ENCODE measurements around the gene SORD.
"Not testable (repeated sequence)": the region's sequence is repeated elsewhere in the genome, so short reads cannot be mapped to it uniquely, and the experiment has no call there.

SORD gene

DNA sequence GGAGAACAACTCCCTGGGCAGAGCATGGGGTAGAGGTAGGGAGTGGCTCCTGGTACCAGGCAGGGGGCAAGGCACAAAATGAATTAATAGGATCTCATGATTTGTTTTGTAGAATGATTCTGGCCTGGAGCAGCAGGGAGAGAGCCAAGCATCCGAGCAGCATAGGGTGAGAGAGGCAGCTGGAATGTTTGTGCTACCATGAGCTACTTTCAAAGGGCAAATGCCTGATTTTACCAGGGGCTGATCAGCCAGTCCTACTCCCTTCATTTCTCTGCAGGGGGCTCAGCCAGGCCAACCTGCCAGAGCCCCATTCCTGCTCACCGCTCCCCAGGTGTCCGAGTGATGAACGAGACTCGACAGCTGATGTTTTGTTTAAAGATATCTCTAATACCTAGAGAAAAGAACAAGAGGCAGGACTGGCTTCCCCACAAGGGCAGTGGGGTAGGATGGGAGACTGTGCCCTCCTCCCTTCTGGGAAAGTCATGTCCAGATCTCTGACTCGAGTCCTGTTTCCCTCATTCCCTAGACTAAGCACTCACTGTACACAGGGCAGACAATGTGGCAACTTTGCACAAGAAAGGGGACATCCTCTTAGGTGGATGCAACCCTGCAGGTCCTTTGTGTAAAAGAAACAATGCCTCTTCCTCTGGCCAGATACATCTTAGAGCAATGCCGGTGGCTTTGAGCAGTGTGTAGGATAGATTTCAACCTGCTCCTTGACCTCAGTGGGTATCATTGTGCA is 78.1 kb downstream of the SORD start:
- DNase-seq, result no peak

DNA sequence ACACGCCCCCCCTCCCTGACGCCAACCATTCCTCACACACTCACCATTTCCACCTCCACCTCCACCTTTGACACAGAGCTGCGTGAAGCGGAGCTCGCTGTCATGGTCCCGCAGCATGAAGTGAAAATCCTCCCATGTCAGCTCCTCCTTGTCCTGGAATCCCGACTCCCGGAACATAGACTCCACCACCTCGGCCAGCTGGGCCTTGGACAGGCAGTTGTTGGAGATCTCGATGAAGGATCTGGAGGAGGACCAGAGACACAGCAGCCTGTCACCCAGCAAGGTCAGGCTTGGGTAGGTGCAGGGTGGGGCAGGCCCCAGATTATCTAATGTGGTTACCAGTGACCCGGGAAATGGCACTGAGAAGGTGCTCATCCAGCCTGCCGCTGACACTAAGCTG is 78.8 kb downstream of the SORD start:
- DNase-seq, result no peak

DNA sequence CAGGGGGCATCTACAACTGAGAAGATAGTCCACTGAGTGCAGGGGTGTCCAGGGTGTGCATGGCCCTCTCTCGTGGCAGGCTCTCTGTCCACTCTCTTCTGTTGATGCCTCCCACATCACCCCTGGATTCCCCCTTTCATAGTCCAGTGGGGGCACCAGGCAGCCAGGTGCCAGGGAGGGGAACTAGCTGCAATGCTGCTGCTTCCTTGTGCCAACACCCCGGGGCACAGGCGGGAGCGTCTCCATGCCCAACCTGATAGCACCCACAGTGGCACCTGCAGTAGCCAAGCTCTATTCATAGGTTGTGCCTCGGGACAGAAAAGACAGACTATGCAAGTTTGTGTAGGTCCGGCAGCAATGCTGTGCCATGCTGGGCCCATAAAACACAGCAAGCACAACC is 79.2 kb downstream of the SORD start:
- no peak for DNase-seq

DNA sequence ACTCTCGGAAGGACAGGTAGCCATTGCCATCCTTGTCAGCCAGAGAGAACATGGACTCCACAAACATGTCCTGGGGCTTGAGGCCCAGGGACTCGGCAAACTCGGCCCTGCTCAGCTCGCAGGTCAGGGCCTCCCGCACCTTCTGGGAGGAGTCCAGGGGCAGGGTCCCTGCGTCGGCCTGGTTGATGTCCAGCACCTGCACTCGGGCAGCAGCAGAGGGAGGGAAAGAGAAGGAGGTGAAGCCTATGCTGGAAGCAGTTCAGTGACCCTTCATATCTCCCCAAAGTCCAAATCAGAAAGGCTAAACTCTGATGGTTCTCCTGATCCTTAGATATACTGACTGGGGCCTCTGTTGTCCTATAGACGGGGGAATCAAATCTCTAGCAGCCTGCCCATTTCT is 81.2 kb downstream of the SORD start:
- not testable (repeated sequence) for DNase-seq

DNA sequence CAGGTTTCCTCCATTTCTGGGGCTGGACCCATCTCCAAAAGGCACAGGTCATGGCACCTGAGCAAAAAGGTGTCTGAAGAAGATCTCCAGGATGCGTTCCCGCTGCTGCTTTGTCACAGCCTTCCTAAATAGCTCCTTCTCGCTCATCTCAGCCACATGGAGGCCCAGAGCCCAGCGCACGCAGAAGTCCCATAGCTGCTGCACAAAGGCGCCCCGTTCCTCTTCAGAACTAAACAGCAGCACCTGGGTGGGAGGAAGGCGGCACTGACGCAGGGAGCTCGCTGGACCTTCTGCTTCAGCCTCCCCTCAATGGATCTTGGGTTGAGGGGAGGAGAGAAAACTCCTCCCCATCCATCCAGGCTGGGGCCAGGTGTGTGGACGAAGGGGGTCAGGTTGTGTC is 82.6 kb downstream of the SORD start:
- DNase-seq, result no peak

DNA sequence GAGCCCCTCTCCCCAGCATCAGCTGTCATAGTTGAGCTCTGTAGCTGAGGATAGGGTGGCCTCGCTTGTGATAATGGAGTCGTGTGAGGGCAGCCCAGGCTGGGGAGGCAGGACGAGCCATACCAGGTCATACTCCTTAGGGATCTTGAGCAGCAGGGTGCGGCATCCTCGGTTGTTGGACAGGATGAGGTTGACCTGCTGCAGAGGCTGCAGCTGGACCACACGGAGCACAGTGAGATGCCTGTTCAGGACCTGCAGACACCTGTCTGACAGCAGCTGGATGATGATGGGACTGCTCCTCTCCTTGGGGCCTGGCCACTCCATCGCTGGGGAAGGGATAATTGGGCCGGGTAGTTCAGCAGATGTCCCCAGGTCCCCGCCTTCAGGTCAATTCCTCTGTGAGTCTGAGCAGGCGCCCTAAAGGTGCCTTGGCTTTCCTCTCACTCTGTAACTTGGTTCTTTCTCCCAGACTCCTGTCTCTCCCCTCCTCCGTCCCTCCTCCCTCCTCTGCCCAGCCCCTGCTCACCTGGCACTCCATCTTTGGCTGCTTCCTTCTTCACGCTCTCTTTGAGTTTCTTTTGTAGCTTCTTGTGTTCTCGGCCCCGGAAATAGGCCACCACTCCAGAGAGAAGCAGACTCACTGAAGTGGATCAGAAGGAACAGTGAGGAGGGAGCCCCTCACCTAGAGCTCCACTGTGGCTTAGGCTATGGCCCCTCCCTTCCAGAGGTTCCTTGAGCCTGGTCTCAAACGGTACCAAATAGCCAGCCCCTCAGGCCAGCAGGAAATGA is 83.2 kb downstream of the SORD start:
- DNase-seq, result no peak

DNA sequence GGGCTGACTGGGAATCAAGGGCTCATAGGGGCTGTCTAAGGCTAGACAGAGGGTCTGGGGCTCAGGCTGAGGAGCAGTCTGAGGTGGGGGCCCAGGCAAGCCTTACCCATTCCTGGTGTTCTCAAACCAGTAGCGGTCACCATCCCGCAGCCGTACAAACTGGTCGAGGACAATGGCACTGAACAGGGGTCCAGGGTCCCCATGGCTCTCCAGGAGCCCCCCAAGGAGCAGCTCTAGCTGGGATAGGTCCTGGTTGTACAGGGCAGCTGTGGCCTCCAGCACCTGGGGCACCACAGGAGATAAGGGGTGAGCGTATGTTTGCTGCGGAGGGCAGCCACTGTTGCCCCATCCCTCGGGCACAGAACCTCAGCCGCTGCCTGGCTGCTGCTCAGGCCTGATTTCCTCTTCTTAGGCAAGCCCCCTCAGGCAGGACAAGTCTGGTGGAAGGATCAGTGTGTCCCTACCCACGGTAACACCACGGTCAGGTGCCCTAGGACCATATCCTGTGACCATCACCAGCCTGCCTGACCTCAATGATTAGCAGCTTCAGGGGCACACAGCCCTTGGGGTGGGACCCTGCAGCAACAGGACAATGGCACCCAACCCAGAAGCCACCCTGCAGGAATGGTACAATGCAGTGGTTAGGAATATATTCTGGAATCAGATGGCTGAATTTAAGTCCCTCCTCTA is 85.1 kb downstream of the SORD start:
- DNase-seq, result no peak

DNA sequence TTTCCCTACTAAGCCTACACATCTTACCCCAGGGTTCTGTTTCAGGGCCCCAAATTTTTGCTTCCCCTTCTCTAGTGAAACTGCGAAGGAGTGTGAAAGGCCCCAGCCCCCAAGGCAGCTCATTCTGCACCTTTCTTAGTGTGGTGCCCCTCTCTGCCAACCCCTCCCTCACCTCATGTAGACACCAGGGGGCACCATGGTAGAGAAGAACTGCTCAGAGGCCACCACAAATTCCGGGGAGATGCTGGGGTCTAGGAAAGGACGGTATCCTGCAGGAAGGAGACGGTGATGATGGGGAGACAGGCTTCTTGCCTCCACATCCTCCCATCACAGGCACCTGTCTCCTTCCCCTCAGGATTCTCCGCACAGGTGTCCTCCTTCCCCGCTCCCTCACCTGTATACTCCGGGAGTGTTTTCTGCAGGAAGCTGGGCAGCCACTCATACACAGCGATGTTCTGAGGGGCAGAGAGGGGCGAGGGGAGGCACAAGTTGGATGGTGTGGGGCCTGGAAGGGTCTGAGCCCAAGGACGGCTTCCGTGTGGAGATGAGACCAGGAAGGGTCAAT is 87.3 kb downstream of the SORD start:
- DNase-seq, result no peak

DNA sequence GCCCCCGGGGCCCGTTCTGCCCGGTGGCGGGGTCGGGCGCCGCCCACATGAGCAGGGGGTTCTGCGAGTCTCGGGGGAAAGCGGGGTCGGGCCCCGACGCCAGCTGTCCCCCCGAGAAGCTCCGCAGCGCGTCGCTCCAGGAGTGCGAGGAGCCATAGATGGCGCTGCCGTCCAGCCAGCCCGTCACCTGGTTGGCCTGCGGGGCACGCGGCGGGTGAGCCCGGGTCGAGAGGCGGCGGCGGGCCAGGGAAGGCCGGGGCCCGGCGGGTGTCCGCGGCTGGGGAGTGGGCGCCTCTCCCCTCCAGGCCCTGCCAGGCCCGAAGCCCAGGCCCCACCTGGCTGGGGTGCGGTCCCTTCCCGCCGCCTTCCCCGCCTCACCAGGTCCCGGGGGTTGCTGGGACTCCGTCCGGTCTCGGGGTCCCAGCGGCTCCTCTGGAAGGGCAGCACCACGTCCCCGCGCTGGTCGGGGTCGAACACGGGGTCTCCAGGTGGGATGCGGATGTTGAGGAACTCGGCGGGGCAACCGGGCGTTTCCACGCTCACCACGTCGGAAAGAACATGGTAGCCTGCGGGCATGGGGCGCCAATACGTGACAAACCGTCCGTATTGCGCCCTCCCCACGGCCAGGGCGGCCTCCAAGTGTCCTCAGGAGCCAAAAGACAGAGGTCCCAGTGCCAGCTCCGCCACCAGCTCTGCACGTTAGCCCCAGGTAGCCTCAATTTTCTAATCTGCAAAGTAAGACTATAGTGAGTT is 88.6 kb downstream of the SORD start:
- no peak for DNase-seq

DNA sequence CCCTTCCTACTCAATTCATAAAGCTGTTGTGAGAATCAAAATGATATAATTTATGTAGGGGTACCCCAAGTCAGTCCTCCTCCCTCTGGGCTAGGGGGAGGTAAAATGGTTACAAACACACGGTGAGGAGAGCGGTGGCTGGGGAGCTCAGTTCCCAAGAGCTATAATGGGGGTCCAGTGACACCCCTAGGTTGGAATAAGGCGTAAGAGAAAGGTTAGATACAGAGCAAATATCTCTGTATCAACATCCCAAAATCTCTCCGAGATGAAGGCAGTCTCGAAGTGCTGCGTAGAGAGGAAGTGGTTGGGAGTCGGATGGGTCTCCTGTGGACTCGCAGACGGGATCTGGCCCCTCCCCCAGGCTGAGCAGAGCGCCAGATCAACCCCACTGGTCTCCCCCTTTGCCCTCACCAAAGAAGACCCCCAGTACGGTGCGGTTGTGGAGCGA is 89.2 kb downstream of the SORD start:
- no peak for DNase-seq

DNA sequence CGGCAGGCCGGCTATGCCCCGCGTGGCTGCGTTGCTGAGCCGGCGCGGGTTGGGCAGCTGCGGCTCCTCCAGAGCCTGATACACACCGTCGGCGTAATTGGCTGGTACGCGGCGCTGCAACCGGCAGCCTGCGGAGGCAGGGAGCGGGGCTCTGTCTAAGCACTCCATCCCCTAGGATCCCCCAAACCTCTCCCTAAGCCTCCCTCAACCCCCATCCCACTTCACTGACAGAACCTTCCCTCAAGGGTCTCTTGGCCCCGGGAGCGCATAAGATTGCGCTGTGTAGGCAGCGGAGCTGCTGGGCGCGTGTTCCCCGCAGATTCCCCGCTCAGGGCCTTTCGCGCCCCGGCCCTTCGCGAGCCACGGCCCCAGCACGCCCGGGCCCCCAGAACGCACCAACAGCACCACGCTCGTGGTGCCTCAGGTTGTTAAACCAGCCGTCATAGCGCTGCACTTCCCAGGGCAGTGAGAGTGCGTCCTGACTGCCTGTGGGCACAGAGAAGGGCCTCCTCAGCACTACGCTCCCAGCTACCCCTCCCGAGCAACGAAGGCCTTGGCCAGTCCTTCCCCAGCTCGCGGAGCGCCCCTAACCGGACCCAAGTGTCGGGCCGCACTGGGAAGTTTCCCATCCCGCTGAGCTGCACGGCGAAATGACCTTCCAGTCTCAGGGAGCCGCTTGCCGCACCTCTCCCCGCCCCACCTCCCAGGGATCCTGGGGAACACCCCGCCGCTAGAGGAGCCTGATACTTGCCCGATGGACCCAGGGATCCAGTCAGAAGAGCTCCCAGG is 89.8 kb downstream of the SORD start:
- no peak for DNase-seq

DNA sequence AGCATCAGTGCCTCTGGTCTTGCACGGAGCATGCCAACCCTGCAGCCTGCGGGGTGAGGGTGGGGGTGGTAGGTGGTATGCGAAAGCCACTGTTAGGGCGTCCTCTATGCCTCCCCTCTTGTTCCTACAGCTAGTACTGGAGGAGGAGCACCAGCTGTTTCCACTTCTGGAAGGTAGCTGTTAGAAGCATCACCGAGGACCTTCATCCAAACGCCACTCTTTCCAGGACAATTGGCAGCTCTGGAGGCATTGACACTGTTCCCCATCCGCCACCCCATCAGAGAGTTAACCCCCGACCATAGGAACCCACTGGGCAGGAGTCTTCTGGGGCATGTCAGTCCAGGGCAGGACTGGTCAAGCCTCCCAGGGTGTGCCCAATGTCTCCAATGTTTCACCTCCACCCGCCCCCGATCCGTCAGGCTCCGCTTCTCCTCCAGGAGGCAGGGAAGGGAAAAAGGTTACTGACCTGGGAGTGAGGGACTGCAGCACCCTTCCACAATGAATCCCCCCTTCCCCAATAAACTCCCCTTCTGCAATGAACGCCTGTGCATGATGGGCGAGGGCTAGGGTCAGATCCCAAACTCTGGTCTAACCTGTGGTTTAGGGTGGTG is 90.5 kb downstream of the SORD start:
- DNase-seq, result no peak

DNA sequence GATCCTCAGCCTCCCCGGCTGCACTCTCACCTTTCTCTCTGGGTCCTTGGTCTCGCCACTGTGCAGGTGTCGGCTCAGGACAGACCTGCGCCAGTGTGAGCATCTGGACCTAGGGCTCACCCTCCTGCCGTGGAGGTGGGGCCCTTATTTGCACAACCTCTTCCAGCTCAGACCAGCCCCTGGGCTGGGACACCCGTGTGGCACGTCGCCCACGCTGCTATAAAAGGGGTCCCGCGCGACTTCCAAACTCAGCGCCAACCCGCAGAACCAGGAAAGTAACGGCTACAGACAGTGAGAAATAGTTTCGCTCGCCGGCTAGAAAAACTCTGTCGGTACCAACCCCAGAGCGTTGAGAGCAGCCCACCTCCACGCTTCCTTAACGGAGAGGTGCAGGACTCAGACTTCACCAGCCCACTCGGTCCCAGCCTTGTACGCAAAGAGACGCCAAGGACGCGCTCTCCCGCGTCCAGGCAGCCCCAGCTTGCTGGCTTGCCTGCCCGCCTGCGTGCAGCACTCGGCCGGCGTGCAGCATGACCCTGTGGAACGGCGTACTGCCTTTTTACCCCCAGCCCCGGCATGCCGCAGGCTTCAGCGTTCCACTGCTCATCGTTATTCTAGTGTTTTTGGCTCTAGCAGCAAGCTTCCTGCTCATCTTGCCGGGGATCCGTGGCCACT is 91.2 kb downstream of the SORD start, which contains the start of the genes DUOX2 and DUOXA2:
Gene DUOX2 (minus strand): TSS at position 97 of the 675 bp plus-strand sequence. CDS start 761 bp downstream, outside the sequence.
Gene DUOXA2 (plus strand): TSS at position 251 of the 675 bp plus-strand sequence. CDS start 280 bp downstream, at position 531.
- DNase-seq, result no peak

DNA sequence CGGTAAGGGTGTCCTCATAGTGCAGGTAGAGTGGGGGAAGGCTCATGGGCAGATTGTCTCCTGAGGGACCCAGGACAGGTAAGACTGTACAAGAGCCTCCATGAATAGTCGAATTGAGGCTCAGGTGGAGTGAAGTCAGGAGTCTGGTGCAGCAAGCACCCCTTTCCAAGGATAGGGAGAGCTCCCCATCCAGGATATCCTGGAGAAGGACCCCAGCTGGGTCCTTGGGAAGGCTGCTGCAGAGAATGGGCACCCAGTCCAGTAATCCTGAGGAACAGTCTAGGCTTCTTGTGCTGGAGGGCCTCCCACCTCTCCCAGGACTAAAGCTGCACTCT is 91.7 kb downstream of the SORD start:
- DNase-seq, result no peak

DNA sequence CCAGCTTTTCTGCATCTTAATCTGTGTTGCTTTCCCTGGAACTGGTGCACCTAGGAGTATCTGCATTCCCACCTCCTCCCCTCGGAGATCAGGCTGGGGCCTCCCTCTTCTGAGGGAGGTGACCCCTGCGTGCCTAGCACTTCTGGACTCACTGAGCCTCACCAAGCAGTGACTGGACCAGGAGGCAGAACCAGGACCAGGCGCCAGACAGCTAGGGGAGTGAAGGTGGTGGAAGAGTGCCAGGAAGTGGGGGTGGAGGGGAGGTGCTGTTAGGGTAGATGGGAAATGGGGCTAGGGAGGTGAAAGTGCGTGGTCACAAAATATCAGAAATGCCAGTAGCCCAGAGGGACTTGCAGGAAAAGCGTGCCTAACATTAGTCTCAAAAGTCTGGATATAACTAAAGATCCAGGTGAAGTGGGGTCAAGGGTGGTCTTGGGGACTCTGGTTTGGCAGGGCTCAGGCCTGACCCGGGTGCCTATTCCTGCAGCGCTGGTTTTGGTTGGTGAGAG is 92.4 kb downstream of the SORD start:
- no peak for DNase-seq

DNA sequence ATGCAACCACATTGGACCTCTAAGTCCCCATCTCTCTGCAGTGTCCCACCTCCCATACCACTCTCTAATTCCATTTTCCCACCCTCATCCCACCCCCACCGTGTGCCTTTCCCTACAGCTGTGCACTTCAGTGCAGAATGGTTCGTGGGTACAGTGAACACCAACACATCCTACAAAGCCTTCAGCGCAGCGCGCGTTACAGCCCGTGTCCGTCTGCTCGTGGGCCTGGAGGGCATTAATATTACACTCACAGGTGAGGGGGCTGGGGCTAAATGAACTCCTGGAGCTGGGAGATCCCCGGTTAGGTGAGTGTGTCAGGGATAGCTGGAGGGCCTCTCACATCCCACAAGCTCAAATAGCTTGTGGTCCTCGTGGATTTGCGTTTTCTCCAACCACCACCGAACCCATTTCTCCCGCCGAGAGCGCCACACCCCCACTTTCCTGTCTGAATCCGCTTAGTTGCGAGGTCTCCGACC is 93.0 kb downstream of the SORD start:
- DNase-seq, result no peak

DNA sequence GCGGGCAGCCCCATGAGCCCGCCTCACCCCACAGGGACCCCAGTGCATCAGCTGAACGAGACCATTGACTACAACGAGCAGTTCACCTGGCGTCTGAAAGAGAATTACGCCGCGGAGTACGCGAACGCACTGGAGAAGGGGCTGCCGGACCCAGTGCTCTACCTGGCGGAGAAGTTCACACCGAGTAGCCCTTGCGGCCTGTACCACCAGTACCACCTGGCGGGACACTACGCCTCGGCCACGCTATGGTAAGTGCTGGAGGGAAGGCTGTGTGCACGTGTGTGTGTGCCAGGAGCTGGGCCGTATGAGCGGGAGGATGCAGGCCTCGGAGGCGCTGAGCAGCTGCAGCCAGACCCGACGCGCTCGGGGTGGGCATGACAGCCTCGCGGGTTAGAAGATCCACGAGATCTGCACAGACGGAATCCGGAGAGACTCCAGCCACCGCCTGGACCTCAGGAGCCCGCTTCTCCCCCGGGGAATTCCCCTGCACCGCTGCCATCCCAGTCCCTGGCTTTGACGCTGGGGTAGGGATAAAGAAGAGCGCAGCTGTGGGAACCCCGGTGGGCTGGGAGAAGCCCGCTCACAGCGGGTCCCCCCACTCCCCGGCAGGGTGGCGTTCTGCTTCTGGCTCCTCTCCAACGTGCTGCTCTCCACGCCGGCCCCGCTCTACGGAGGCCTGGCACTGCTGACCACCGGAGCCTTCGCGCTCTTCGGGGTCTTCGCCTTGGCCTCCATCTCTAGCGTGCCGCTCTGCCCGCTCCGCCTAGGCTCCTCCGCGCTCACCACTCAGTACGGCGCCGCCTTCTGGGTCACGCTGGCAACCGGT is 93.7 kb downstream of the SORD start:
- DNase-seq, result no peak

DNA sequence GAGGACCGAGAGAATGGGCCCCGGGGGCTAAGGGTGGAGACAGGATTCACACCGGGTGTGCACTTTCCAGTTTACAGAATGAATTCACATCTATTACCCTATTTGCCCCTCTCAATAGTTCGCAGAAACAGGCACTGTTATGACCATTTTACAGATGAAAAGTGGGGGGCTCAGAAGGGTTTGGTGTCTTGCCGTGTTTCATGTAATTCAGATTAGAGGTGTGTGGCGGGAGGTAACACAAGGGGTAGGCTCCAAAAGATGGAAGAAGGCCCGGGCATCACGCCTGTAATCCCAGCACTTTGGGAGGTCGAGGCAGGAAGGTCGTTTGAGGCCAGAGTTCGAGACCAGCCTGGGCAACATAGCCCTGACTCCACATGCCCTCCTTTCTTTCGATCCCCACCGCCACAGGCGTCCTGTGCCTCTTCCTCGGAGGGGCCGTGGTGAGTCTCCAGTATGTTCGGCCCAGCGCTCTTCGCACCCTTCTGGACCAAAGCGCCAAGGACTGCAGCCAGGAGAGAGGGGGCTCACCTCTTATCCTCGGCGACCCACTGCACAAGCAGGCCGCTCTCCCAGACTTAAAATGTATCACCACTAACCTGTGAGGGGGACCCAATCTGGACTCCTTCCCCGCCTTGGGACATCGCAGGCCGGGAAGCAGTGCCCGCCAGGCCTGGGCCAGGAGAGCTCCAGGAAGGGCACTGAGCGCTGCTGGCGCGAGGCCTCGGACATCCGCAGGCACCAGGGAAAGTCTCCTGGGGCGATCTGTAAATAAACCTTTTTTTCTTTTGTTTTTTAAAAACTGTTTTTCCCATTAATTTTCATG is 94.5 kb downstream of the SORD start:
- DNase-seq, result no peak

Measured in NCI-H1694 (cell line).